Endothelial cell of umbilical vein (primary cell): Measurements from ENCODE around the gene C11orf21. TPM values are rescaled to one million over a fixed set of nuclear protein-coding genes. Genes with fewer than 3 reads are reported as not detected.

ENCODE experiments used
- BruUV-seq: library from RNA; stranded (reverse); fragments of 400-500 nt; replicated peaks from 2 replicates; lab custom pipeline; 2021; lab: Mats Ljungman, UMichigan
- CTCF ChIA-PET: fragments of 300-600, 350-600 bp; sonication (Branson Sonifier 250); formaldehyde crosslinking; loops from one replicate; lab custom pipeline; 2021; ENCODE audit warnings: antibody characterized with exemption, inconsistent platforms; lab: Charles Lee
- POLR2A ChIA-PET: fragments of 300-600, 350-600 bp; sonication (Branson Sonifier 250); formaldehyde crosslinking; loops from one replicate; lab custom pipeline; 2021; ENCODE audit warnings: antibody characterized with exemption, inconsistent platforms; lab: Charles Lee
- DNase-seq: peaks from one replicate; pipeline ENCODE4 v3.0.0-alpha.2; 2011; ENCODE audit warnings: low read depth, low spot score
- FAIRE-seq: peaks from 2 replicates; lab custom pipeline; 2011; peaks lifted over from hg19 to GRCh38; lab: Jason Lieb, UNC
- H2AFZ ChIP-seq: 2 replicates; pipeline ENCODE4 v1.6.0; 2012; ENCODE audit warnings: low read depth, low read length, control low read depth, inconsistent platforms
- H3K27ac ChIP-seq: 2 replicates; pipeline ENCODE4 v1.5.1; 2011; ENCODE audit warnings: low read depth, mild to moderate bottlenecking, control low read depth, low read length, moderate library complexity; ENCODE audit not compliant: insufficient read depth
- H3K27me3 ChIP-seq, 2 experiments: 2 replicates each; pipeline versions ENCODE4 v1.6.0 to v1.6.1; 2011; ENCODE audit warnings: low read length in 2 of 2, mixed read lengths in 1 of 2; ENCODE audit not compliant: control insufficient read depth in 2 of 2, insufficient read depth in 2 of 2
- H3K36me3 ChIP-seq, 2 experiments: 2 replicates in 1 of 2; 3 replicates in 1 of 2; pipeline ENCODE4 v1.5.1; 2011; ENCODE audit warnings: low read length in 2 of 2, mild to moderate bottlenecking in 1 of 2, moderate library complexity in 1 of 2; ENCODE audit not compliant: control insufficient read depth in 2 of 2, insufficient read depth in 2 of 2; ENCODE audit errors: extremely low read depth in 1 of 2
- H3K4me1 ChIP-seq: 3 replicates; pipeline ENCODE4 v1.5.1; 2011; ENCODE audit warnings: mild to moderate bottlenecking, low read length; ENCODE audit not compliant: control insufficient read depth, insufficient read depth; ENCODE audit errors: extremely low read depth
- H3K4me2 ChIP-seq: 2 replicates; pipeline ENCODE4 v1.6.1; 2011; ENCODE audit warnings: low read length, control low read depth, mixed read lengths; ENCODE audit not compliant: insufficient read depth
- H3K4me3 ChIP-seq, 3 experiments: fragments of 200-600 bp in 1 of 3; sonication (generic), shearing (Covaris generic) in 1 of 3; replicated peaks in 1 of 3; 2 replicates each; pipeline ENCODE4 v1.5.1; 2011 to 2016; ENCODE audit warnings: control low read depth in 3 of 3, low read length in 3 of 3, mild to moderate bottlenecking in 2 of 3, inconsistent platforms in 1 of 3, low read depth in 1 of 3, moderate library complexity in 1 of 3; ENCODE audit not compliant: insufficient read depth in 1 of 3
- H3K79me2 ChIP-seq: 2 replicates; pipeline ENCODE4 v1.6.0; 2012; ENCODE audit warnings: low read length, inconsistent platforms; ENCODE audit not compliant: control insufficient read depth, insufficient read depth
- H3K9ac ChIP-seq: replicated peaks from 2 replicates; pipeline ENCODE3; 2011; ENCODE audit warnings: low read length, control low read depth; ENCODE audit not compliant: insufficient read depth; ENCODE audit errors: extremely low read depth
- H3K9me1 ChIP-seq: replicated peaks from 3 replicates; pipeline ENCODE4 v1.6.0; 2011; ENCODE audit warnings: mild to moderate bottlenecking, low read length; ENCODE audit not compliant: control insufficient read depth, insufficient read depth; ENCODE audit errors: extremely low read depth
- H3K9me3 ChIP-seq: replicated peaks from 2 replicates; pipeline ENCODE4 v1.5.1; 2012; ENCODE audit warnings: low read length, inconsistent platforms; ENCODE audit not compliant: control insufficient read depth, insufficient read depth
- H4K20me1 ChIP-seq: replicated peaks from 2 replicates; pipeline ENCODE3; 2011; ENCODE audit warnings: mild to moderate bottlenecking, low read length; ENCODE audit not compliant: control insufficient read depth, insufficient read depth; ENCODE audit errors: extremely low read depth
- CTCF ChIP-seq, 2 donors: IDR thresholded peaks; 1 replicate in 1 of 2; 2 replicates in 1 of 2; pipeline ENCODE4 v1.5.1; 2011; ENCODE audit warnings: low read length in 2 of 2, mild to moderate bottlenecking in 2 of 2, moderate library complexity in 2 of 2, control low read depth in 1 of 2, inconsistent platforms in 1 of 2, low read depth in 1 of 2; ENCODE audit not compliant: insufficient read depth in 1 of 2; ENCODE audit errors: extremely low read depth in 1 of 2
- EZH2 ChIP-seq: IDR thresholded peaks from 2 replicates; pipeline ENCODE4 v1.6.1; 2012; ENCODE audit warnings: borderline replicate concordance, low read depth, mild to moderate bottlenecking, moderate library complexity, low read length, inconsistent platforms; ENCODE audit not compliant: severe bottlenecking
- FOS ChIP-seq: IDR thresholded peaks from 2 replicates; pipeline ENCODE4 v1.6.1; 2011; ENCODE audit warnings: mild to moderate bottlenecking, low read length, moderate library complexity, borderline replicate concordance; ENCODE audit not compliant: insufficient read depth
- GATA2 ChIP-seq: IDR thresholded peaks from 2 replicates; pipeline ENCODE4 v1.7.0; 2011; ENCODE audit warnings: low read depth, mild to moderate bottlenecking, moderate library complexity, mixed read lengths, low read length; ENCODE audit not compliant: insufficient read length, insufficient read depth
- JUN ChIP-seq: IDR thresholded peaks from 2 replicates; pipeline ENCODE4 v1.6.1; 2011; ENCODE audit warnings: borderline replicate concordance, low read depth; ENCODE audit not compliant: insufficient read length, insufficient read depth
- MYC ChIP-seq: IDR thresholded peaks from one replicate; pipeline ENCODE4 v1.6.1; 2011; ENCODE audit warnings: mild to moderate bottlenecking, low read depth, low read length
- dilution Hi-C: fragments of 300-500 bp; cut with MboI; formaldehyde crosslinking; loops from one replicate; pipeline ENCODE4 v1.15.0; 2019; ENCODE audit warnings: low sequenced_read_pairs; ENCODE audit not compliant: extremely low pct_ligation_motif_present
- intact Hi-C: fragments of 100-400 bp; cut with micrococcal nuclease; formaldehyde crosslinking; loops from one replicate; pipeline ENCODE4 v1.10.0; 2022
- polyA plus RNA-seq, 4 experiments: library from polyadenylated mRNA; depleted of rRNA in 3 of 4; stranded (reverse) in 3 of 4; unstranded in 1 of 4; fragments of >200 nt; gene quantifications; 2 replicates each; pipeline versions ENCODE4 v1.2.1 to v1.2.3, GENCODE V29; 2011 to 2012; ENCODE audit warnings: missing spikeins in 1 of 4
- total RNA-seq: library from RNA; stranded (reverse); gene quantifications from 2 replicates; pipeline ENCODE4 v1.2.3, GENCODE V29; 2021

C11orf21 gene
- total and polyA plus RNA-seq, 2 donors (not counting 3 experiments of a cell fraction or from before 2014, with no cell fraction given) = not detected

- TF ChIP-seq EZH2 (peak; percentile 87), JUN (no peak)
- no peaks in the 10 kb centered on the region for H4K20me1 ChIP-seq
- dilution Hi-C loops = no loop called here
- no peak for DNase-seq
- H3K9ac ChIP-seq = no peak overlapping the region
- no peak overlapping the region for H3K27ac ChIP-seq
- H3K9me1 ChIP-seq = no peaks in the 10 kb centered on the region
- intact Hi-C loops = no loop called here
- H3K79me2 ChIP-seq = no peaks in the 10 kb centered on the region
- POLR2A ChIA-PET = no interaction called here
- no peak overlapping the region for H3K4me2 ChIP-seq
- no peak overlapping the region for H3K4me3 ChIP-seq
- H3K36me3 ChIP-seq = no peaks in the 10 kb centered on the region
- no peaks in the 10 kb centered on the region for H3K9me3 ChIP-seq
- no peak overlapping the region for H2AFZ ChIP-seq
- BruUV-seq = no TSS peak
- H3K4me1 ChIP-seq = no peaks in the 10 kb centered on the region
- CTCF ChIA-PET = interaction anchor here (0.9 kb wide), 1 partner anchor 12 kb away, joined by 3 read pairs; no protein-coding TSS in a partner anchor
- FAIRE-seq = no peak
- peaks cover 30 to 37% of the 10 kb centered on the region in 2 experiments for H3K27me3 ChIP-seq
Measured at GRCh38 chr11:2268729-2269600, 32.8 kb downstream of the C11orf21 start.

- dilution Hi-C loops = no loop called here
- CTCF ChIA-PET = no interaction called here
Measured at GRCh38 chr11:2267851-2268728, 33.6 kb downstream of the C11orf21 start.

More at GRCh38 chr11:2267851-2268728, 33.6 kb downstream of the C11orf21 start:
- Histone ChIP-seq H3K4me1 (no peaks in the 10 kb centered on the region), H3K27me3 (peaks cover 30 to 37% of the 10 kb centered on the region in 2 experiments), H3K9me3 (no peaks in the 10 kb centered on the region), H3K27ac (no peak overlapping the region), H3K4me3 (no peak overlapping the region), H3K36me3 (no peaks in the 10 kb centered on the region), H2AFZ (no peak overlapping the region), H4K20me1 (no peaks in the 10 kb centered on the region), H3K79me2 (no peaks in the 10 kb centered on the region), H3K4me2 (no peak overlapping the region), H3K9ac (no peak overlapping the region), H3K9me1 (no peaks in the 10 kb centered on the region)
- DNase-seq (no peak), FAIRE-seq (no peak)
- BruUV-seq = no TSS peak
- TF ChIP-seq CTCF (IDR thresholded peaks at IDR 0.05; ENCODE audit: extremely low read depth in 1 of 2, insufficient read depth in 1 of 2, low read depth in 1 of 2, low read length in 2 of 2) = no peak
- no peak for TF ChIP-seq GATA2
- no peak for TF ChIP-seq EZH2
- TF ChIP-seq FOS = no peak
- no peak for TF ChIP-seq MYC
- intact Hi-C loops = no loop called here
- POLR2A ChIA-PET = no interaction called here
